ENCODE data around the gene SENP6. TPM values are rescaled to one million over a fixed set of nuclear protein-coding genes. Genes with fewer than 3 reads are reported as not detected.
A peak's percentile ranks its signal among the peaks of the same experiment; 100 is the strongest.

The SENP6 gene
- total RNA-seq, 1 experiment from 2014 or later = 94.9 TPM

GRCh38 chr6:75631859-75632635 is 30.4 kb downstream of the SENP6 start:
- ChIA-PET CTCF (no interaction called here), POLR2A (no interaction called here)
- H3K36me3 ChIP-seq (ENCODE audit: control insufficient read depth, insufficient read depth, low read length) = no peaks in the 10 kb centered on the region
- no peaks in the 10 kb centered on the region for H3K9me3 ChIP-seq
- H3K4me1 ChIP-seq = no peaks in the 10 kb centered on the region; the same call in 1 of the 2 replicates
- no peaks in the 10 kb centered on the region for H3K27me3 ChIP-seq (replicated peaks; ENCODE audit: control insufficient read depth, insufficient read depth, low read length)
- Mint-ChIP-seq H3K9me3 (ENCODE audit: unreplicated experiment) (no peaks in the 10 kb centered on the region), H3K4me1 (ENCODE audit: low read depth, unreplicated experiment) (no peaks in the 10 kb centered on the region), H3K27ac (ENCODE audit: unreplicated experiment) (no peak overlapping the region), H3K4me3 (ENCODE audit: unreplicated experiment) (no peak overlapping the region), H3K27me3 (ENCODE audit: insufficient read depth, unreplicated experiment) (no peaks in the 10 kb centered on the region), H3K36me3 (ENCODE audit: insufficient read depth, unreplicated experiment) (peaks cover 21% of the 10 kb centered on the region)
- TF ChIP-seq CTCF (IDR thresholded peaks at IDR 0.05; ENCODE audit: insufficient read depth in 1 of 2, low read depth in 1 of 2, low read length in 1 of 2, severe bottlenecking in 1 of 2, unreplicated experiment in 1 of 2) = no peak
- no TSS peak for BruUV-seq (replicated peaks)
- no peak for DNase-seq
- H3K4me3 ChIP-seq (ENCODE audit: low read depth, low read length) = no peak overlapping the region
- intact Hi-C loops (cut with micrococcal nuclease; ENCODE audit: unreplicated experiment) = no loop called here

GRCh38 chr6:75633045-75633444 is 31.4 kb downstream of the SENP6 start:
- ChIA-PET CTCF (no interaction called here), POLR2A (no interaction called here)
- no peak for DNase-seq
- Histone ChIP-seq H3K4me1 (no peaks in the 10 kb centered on the region; the same call in 1 of the 2 replicates), H3K9me3 (no peaks in the 10 kb centered on the region), H3K27me3 (replicated peaks; ENCODE audit: control insufficient read depth, insufficient read depth, low read length) (no peaks in the 10 kb centered on the region), H3K36me3 (ENCODE audit: control insufficient read depth, insufficient read depth, low read length) (no peaks in the 10 kb centered on the region), H3K4me3 (ENCODE audit: low read depth, low read length) (no peak overlapping the region)
- intact Hi-C loops (cut with micrococcal nuclease; ENCODE audit: unreplicated experiment) = no loop called here
- Mint-ChIP-seq H3K4me1 (ENCODE audit: low read depth, unreplicated experiment) (no peaks in the 10 kb centered on the region), H3K27me3 (ENCODE audit: insufficient read depth, unreplicated experiment) (no peaks in the 10 kb centered on the region), H3K9me3 (ENCODE audit: unreplicated experiment) (no peaks in the 10 kb centered on the region), H3K36me3 (ENCODE audit: insufficient read depth, unreplicated experiment) (peaks cover 18% of the 10 kb centered on the region), H3K4me3 (ENCODE audit: unreplicated experiment) (no peak overlapping the region), H3K27ac (ENCODE audit: unreplicated experiment) (no peak overlapping the region)
- TF ChIP-seq CTCF (IDR thresholded peaks at IDR 0.05; ENCODE audit: insufficient read depth in 1 of 2, low read depth in 1 of 2, low read length in 1 of 2, severe bottlenecking in 1 of 2, unreplicated experiment in 1 of 2) = no peak
- no TSS peak for BruUV-seq (replicated peaks)

GRCh38 chr6:75642311-75642710 is 40.6 kb downstream of the SENP6 start:
- no peaks in the 10 kb centered on the region for H3K9me3 ChIP-seq
- no peaks in the 10 kb centered on the region for H3K36me3 ChIP-seq (ENCODE audit: control insufficient read depth, insufficient read depth, low read length)
- intact Hi-C loops (cut with micrococcal nuclease; ENCODE audit: unreplicated experiment) = no loop called here
- POLR2A ChIA-PET = no interaction called here
- no peaks in the 10 kb centered on the region for H3K27me3 ChIP-seq (replicated peaks; ENCODE audit: control insufficient read depth, insufficient read depth, low read length)
- no TSS peak for BruUV-seq (replicated peaks)
- H3K4me3 ChIP-seq (ENCODE audit: low read depth, low read length) = no peak overlapping the region
- Mint-ChIP-seq H3K27ac (ENCODE audit: unreplicated experiment) (peak overlapping the region; percentile 13), H3K4me1 (ENCODE audit: low read depth, unreplicated experiment) (peaks cover 13% of the 10 kb centered on the region), H3K27me3 (ENCODE audit: insufficient read depth, unreplicated experiment) (no peaks in the 10 kb centered on the region), H3K36me3 (ENCODE audit: insufficient read depth, unreplicated experiment) (peaks cover 37% of the 10 kb centered on the region), H3K9me3 (ENCODE audit: unreplicated experiment) (no peaks in the 10 kb centered on the region), H3K4me3 (ENCODE audit: unreplicated experiment) (no peak overlapping the region)
- no peak for DNase-seq
- TF ChIP-seq CTCF (IDR thresholded peaks at IDR 0.05; ENCODE audit: insufficient read depth in 1 of 2, low read depth in 1 of 2, low read length in 1 of 2, severe bottlenecking in 1 of 2, unreplicated experiment in 1 of 2) = no peak
- peaks cover 5% of the 10 kb centered on the region; the same call in 1 of the 2 replicates for H3K4me1 ChIP-seq
- CTCF ChIA-PET = no interaction called here

Data from Caco-2 (cell line).